Non-pigmented ciliary epithelial cell (primary cell): ENCODE results near the gene IQGAP2.

ENCODE experiments used
- DNase-seq: peaks from one replicate; pipeline ENCODE4 v3.0.0-alpha.2; 2010; ENCODE audit warnings: low read depth

IQGAP2 gene

DNA sequence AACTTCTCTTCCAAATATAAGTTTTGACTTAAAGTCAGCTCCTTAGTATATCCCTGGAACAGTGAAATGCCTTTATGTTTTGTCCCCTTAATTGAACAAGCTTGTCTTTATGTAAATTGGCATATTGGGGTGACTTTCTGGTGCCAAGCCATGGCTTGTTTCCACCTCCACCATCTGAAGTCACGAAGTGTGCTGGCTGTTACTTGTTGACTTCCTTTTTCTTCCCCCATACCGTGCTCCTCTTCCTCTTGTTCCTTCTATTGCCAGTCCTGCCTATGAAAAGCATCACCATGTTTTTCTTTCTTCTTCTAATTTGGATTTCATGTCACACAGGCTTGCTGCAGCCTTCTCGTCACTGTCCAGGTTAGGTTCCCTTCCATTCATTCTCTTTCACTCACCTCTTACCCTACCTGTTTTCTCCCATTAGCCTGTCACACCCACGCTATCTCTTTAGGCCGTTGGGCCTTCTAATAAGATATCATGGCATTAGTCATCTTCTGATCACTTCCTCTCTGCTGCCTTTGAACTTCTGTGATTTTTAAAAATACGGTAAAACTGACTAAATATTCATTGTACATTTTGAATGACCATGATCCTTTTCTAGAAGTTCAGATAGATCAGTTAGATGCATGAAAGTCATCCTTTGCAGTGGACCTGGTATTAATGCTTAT, 48.1 kb downstream of the IQGAP2 start:
- DNase-seq: no peak

DNA sequence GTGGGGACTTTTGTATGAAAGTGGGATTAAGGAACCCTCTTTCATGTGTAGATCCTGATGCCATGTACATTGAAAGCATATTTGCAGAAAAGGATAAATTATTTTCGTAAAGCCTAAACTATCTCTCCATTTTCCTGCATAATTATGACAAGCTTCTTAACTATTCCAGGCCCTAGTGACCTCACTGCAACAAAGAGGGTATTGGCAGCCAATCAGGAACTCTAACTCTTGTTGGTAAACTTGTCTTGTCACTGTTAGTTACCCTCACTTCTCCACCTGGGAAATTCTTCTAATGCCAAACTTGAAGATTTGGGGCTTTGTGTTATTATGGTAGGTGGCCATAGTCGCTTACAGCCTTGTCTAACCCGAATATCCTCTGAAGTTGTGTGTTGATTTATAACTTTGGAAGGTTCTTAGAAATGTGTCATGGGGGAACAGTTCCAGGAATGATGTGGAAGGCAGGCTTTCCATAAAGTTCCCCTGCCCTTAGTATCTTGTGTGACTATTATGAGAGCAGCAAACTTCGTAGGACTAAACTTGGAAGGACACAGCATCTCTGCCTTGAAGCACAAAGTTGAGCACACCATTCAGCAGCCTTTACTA, 52.5 kb downstream of the IQGAP2 start:
- no peak for DNase-seq

DNA sequence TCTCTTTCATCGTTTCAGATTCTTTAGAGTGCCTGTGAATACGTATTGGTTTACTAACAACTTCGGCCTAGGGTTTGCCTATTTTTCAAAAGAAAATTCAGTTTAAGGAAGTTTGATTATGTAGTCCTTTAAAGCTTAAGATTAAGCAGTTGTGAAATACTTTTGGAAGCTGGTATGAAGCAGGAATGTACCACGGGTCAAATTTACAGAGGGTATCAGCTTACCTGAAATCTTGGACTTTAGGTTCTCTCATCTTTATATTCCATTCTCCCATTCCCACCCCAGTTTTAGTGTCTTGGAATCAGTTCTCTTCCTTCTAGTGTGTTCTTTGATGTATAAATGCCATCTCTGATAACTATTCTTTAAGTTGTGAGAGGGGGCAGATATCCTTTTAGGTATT, 53.2 kb downstream of the IQGAP2 start:
- DNase-seq: no peak

DNA sequence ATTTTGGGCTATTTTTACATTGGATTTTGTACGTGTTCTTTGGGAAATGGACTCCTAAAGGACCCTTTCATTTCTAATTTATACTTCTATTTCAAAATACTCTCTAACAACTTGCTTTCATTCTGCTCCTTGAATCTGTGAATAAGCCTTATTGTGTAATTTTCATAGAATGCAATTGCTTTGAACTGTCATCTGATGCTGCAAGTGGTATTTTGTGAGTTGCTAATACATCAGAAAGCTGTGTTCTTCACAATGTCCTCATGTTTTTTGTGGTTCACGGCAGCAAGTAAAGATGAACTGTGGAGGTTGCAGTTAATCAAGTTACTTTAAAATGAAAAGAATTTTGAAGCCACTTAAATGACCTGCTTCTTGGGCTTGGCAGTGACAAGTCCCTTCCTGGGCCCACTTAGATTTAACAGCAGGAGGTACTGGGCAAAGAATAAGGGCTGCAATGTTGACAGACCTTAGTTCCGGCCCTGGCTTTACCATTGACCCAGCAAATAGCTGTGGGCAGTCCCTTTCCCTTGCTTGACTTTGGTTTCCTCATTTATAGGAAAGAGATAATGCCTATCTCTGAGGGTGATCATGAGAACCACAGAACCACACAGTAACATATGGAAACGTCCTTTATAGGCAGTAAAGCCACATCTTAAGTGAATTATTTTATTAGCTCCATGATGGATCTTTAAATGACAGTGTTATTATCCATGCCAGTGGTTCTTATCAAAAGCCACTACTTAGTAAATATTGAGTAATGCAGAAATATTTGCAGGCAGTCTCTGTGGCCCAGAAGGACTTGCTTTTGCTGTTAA, 54.8 kb downstream of the IQGAP2 start:
- no peak for DNase-seq

DNA sequence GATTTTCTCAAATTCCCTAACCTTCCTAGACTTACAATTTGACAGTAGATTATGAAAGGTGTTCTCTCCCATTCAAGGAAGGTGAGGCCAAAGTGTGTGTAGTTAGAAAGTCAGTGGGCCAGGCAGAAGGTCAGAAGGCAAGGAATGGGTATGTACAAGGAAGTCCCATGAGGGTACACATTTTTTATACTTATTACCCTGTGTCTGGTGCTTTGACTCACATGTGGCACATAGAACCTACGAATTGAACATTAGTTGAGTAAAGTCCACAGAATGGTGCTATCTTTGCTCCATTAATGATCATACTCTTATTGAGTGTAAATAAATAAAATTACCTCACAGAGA, 55.4 kb downstream of the IQGAP2 start:
- DNase-seq: no peak

DNA sequence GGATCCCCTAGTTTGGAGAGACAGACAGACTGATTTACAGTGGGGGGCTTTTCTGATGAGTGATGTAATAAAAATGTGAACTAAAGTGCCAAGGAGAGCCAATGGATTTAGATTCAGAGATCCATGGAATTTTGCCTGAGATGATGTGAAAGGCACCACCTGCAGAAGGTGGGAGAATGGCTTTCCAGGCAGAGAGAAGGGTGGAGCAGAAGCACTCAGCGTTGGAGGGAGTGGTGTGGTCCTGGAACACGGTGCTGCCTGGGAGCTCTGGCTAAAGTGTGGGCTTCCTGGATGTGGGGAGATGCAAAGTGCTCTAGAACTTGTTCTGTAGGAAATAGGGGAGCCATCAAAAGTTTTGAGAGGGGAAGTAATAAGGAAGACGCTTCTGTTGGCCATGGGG, 57.0 kb downstream of the IQGAP2 start:
- no peak for DNase-seq

DNA sequence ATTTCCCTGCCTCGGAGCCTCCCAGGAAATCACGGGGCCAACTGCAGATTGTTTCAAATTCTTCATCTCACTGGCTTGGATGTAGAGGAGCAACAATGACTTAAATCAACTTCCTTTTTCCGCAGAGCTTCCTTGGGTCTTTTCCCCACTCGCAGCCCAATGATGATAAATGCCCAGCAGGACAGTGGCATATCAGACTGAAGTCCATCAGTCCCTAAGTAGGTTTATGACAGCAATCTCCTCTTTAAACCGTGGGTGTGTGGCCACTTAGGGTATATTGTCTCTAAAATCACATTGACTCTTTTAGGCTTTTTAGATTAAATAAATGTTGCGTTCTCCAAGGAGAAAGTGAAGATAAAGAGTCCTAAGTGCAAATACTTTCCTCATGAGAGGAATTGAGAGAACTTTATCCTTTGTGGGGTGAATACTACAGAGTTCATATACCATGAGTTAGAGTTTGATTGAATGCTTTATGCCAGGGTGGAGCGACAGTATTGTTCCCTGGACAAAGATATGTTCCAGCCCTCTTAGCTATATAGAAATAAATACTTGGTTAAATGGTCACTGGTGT, 59.1 kb downstream of the IQGAP2 start:
- DNase-seq: no peak

DNA sequence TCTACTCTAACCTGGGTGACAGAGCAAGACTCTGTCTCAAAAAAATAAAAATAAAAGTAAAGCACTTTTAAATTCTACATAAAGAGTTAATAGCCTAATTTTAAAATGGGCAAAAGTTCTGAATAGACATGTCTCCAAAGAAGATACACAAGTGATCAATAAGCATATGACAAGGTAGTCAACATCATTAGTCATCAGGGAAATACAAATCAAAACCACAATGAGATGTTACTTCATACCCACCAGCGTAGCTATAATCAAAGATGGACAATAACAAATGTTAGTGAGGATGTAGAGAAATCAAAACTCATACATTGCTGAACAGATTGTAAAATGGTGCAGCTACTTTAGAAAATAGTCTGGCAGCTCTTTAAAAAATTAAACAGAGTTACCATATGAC, 64.1 kb downstream of the IQGAP2 start:
- DNase-seq: no peak

DNA sequence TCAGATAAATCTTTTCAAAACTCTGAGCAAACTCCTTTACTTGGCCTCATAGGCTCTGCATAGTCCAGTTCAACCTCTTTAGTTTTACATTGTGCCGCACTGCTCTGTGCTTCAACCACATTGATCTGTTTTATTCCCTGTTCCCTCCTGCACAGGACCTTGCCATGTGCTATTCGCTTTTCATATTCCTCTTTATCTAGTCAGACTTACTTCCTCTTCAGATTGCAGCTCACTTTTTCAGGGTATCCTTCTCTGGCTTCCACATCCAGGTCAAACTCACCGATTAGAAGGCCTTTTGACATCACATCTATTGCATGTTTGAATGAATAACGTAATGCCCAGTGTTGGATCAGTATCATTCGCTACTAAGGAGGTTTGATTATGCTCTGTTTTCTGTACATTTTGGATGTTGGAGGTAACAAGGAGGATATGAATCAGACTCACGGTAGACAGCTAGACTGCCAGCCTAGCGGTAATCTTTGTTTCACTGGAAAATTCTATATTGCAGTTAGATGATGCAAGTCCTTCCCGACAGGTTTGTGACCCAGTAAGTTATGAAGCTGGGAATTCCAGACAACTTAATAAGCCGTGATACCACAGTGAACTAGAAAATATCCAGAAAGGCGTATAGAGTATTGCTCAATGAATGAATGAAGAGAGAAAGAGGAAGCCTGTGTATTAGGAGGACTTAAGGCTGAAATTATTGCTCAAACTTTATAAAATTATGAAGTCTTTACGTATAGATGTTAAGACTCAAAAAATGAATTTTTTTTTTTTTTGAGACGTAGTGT, 65.7 kb downstream of the IQGAP2 start:
- no peak for DNase-seq

DNA sequence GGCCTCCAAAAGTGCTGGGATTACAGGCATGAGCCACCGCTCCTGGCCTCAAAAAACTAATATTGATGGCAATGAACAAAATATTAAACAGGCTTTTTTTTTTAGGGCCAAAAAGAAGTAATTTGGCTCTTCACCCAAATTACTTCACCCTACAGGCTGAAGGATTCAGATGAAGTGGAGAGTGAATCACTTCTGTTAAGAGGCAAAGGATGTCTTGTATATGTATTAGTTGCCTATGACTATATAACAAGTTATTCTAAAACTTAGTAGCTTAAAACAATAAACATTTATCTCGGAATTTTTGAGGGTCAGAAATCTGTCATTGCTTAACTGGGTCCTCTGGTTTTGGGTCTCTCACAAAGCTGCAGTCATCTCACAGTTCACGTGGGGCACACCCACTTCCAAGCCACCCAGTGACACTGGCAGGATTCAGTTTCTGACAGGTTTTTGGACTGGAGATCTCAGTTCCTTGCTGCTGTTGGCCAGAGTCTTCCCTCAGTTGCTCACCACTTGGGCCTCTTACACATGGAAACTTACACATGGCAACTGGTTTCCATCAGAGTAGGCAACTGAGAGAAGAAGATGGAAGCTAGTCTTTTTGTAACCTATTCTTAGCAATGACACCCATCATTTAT, 66.7 kb downstream of the IQGAP2 start:
- DNase-seq: no peak

DNA sequence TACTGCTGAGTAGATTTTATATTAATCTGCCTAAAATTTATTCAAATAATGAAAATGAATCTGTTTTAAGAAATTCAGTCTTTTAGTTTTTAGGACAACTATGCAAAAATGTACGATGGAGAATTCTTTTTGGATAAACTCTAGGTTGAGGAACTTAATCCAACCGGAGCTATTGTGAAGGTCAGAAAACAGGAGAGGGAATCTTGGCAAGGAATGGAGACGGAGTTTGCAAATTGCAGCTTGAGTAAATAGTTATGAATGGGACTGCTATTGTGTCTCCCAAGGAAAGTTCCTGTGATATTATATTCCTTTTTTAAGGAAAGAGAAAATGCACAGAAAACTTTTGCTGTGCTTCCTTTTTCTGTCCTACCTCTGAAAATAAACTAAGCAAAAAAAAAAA, 67.9 kb downstream of the IQGAP2 start:
- no peak for DNase-seq

DNA sequence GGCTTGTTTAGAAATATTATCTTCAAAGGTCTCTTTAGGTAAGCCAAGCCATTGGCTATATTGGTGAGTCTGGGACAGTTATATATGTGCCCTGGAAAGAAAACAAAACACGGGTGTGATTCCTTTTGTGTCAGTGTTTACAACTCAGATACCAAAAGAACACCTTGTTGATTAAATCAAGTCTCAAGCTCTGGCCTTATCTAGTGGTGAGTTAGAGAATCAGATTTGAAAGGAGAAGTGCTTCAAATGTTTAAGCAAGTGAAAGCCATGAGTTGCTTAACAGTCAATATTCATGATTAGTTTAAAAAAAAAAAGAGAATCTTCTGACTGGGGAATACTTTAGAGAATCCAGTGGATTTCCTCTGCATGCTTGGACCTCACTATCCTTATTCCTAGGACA, 68.3 kb downstream of the IQGAP2 start:
- DNase-seq: no peak

DNA sequence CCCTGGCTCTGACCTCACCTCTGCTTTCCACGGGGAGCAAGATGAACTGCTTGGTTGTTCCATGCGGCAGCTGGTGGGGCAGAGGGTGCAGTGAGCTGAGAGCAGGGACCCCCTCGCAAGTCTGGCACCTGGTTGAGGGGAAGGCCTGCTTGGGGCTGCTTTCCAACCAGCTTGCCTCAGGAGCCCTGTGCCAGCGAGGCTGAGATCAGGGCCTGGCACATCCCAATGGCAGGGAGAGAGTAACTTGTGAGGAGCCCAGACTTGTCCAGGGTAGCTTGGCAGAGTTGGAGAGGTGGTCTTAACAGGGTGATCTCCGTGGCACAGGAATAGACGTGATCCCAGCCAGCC, 68.9 kb downstream of the IQGAP2 start:
- no peak for DNase-seq

DNA sequence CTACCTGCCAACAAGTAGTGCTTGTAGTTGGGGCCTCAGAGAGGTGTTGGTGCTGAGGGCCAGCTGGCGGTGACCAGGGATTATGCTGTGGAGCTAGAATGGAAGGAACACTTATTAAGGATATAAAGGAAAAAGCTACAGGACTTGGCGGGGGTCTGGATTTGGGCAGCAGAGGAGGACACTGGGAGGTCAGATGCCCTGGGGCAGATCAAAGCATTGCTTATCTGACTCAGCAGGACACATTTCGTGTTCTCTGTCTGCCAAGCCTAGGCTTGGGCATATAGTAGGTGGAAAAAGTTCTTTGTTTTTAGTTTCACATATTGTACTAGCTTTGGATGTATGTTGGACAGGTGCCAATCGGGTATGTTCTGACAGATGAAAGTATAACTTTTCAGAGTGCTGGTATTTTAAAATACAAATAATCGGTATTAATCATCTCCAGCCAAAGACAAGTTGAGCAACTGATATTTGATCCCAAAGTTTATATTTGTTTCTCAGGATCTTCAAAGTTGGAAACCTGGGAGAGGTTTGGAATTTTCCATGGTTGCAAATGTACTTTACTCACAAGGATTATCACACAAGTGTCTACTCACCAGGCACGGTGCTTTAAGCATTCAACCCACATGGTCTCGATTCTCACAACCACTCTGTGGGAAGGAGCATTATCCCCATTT, 69.4 kb downstream of the IQGAP2 start:
- DNase-seq: no peak

DNA sequence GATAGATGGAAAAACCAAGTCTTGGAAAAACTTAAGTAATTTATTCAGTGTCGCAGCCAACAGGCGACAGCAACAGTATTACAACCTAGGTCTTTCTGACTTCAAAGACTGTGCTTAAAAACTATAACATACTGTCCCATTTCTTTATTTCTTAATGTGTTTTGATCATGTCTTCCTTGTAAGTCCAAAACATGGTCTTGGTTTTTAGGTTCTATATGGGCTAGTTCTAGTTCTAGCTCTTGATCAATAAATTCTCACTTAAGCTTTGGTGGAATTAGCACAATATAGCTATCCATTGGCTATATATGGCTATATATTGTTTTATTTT, 69.9 kb downstream of the IQGAP2 start:
- no peak for DNase-seq

DNA sequence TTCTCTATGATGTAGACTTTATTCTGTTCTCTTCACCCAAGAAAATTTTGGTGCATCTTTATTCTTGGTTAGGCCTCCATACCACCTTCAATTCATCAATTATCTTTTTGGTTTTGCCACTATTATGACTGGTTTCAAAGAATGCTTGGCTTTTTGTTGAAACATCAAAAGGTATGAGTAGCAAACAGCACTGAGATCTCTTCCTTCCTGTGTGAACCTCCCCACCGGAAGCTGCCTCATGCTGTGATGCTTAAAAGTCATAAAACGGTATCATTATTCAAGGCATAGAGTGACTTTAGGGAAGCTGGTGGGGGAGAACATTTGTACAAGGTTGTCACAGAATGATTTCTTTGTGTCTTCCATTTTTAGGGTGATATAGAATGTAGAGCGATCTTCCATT, 70.6 kb downstream of the IQGAP2 start:
- no peak for DNase-seq

DNA sequence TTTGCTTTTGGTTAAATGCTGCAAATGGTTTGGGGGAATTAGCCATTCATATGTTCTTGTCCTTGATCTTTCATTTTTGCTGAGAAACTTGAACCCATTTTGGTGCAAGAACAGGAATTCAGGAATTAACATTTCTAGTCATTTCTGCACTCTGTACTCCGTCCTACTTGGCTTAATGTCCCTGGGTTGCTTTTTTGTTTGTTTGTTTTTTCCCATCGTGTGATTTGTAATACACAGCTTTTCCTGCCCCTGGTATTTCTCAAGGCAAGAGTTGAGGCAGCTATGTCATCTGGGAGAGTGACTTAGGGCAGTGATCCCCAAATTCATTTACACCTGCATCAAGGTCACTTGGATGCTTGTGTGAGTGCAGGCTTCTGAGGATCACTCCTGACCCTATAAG, 71.3 kb downstream of the IQGAP2 start:
- no peak for DNase-seq

DNA sequence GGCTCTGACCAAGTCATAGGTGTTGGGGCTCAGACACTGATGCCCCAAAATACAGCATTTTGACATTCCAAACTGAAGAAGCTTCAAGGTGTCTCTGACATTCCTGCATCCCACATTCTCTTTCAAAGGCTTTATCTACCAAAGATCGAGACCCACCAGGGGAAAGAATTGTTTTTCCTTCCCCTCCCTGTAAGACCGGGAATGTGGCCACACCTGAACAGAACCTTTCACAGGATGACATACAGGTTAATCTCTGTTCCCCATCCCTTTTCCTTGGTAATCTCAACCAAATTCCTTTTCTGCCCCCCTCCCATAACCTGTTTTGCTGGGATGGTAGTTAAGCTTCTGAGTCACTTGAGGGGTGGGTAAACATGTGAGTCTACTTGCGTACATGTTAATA, 72.3 kb downstream of the IQGAP2 start:
- no peak for DNase-seq

DNA sequence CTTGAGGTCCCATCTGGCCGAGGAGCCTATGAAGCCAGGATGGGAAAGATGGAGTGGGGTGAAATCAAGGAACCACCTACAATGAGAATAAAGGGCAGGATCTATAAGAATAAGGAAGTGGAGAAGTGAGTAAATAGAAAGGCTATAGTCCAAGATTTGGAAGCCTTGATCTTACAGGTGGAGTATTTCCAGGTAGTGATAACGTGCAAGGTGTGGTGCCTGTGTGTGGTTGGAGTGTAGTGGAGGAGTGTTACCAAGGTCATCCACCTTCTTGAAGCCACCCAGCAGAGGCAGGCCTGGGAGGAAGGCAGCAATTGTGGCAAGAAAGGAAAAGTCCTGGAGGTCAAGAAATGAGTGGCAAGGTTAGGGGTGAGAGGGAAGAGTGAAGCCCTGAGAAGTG, 72.9 kb downstream of the IQGAP2 start:
- no peak for DNase-seq

DNA sequence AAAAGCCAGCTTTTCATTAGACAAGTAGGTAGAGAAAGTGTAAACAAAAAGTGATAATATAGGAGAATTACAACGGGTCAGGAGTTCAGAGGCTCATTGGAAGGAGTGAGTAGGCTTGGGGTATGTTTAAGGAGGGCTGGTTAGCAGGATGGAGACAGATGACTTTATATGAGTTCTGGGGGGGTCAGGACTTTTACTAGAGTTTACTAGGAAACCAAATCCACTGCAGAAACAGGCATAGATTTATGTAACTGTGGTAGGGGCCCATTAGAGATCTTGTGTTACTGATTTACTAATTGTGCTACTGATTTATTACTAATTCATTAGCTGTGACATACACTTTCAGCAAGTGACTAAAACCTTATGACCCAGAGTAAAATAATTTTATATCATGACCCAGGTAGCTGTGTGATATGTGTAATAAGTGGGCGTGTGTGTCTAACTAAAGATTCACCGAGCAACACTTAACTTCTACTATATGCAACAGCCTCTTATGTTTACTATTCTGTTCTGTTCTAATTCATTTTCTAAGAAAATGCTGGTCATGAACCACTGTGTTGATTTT, 73.5 kb downstream of the IQGAP2 start:
- no peak for DNase-seq

DNA sequence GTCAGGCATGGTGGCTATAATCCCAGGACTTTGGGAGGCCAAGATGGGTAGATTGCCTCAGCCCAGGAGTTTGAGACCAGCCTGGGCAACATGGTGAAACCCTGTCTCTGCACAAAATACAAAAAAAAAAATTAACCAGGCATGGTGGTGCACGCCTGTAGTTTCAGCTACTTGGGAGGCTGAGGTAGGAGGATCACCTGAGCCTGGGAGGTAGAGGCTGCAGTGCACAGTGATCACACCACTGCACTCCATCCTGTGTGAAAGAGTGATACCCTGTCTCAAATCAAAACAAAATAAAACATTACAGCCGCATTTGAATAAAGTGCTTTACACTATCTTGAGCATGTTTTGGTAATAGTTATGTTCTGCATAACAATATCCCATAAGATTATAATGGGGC, 74.0 kb downstream of the IQGAP2 start:
- DNase-seq: no peak
